NCI-H128 (cell line): Measurements from ENCODE around the gene ZNF684.
"Not testable (repeated sequence)": the region's sequence is repeated elsewhere in the genome, so short reads cannot be mapped to it uniquely, and the experiment has no call there.

Source experiments
- DNase-seq: peaks from one replicate; lab custom pipeline; 2025; ENCODE audit not compliant: unreplicated experiment; lab: John Stamatoyannopoulos, UW

ZNF684 gene

DNA sequence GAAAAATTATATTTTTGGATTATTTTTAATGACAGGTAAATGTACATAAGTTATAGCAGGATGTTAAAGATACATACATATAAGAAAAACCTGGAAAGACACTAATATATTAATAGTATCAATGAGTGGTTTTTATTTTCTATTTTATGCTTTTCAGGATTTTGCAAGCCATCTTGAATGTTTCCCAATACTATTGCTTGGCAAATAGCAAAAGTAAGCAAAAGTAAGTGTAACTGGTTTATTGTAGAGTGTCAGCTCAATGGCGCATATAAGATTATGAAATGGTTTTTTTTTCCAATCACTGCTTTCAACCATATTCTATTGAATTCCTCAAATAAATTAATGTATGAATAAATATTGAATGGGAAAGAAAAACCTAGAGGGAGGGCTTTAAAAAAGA is 36.4 kb downstream of the ZNF684 start:
- DNase-seq: no peak

DNA sequence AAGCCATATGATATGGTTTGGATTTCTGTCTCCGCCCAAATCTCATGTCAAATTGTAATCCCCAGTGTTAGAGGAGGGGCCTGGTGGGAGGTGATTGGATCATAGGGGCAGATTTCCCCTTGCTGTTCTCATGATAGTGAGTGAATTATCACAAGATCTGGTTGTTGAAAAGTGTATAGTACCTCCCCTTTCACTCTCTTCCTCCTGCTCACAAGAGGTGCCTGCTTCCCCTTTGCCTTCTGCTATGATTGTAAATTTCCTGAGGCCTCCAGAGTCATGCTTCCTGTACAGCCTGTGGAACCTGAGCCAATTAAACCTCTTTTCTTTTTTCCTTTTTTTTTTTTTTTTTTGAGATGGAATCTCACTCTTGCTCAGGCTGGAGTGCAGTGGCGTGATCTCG is 43.4 kb downstream of the ZNF684 start:
- not testable (repeated sequence) for DNase-seq

DNA sequence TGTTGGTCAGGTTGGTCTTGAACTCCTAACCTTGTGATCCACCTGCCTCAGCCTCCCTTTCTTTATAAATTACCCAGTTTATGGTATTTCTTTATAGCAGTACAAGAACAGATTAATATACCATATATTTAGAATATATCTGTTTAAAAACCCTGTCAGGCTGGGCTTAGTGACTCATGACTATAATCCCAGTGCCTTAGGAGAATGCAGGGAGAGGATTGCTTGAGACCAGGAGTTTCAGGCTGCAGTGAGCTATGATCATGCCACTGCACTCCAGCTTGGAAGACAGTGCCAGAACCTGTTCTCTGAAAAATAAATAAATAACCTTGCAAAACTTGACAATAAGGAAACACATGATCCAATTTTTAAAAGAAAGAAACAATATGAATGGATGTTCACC is 43.9 kb downstream of the ZNF684 start:
- DNase-seq: no peak

DNA sequence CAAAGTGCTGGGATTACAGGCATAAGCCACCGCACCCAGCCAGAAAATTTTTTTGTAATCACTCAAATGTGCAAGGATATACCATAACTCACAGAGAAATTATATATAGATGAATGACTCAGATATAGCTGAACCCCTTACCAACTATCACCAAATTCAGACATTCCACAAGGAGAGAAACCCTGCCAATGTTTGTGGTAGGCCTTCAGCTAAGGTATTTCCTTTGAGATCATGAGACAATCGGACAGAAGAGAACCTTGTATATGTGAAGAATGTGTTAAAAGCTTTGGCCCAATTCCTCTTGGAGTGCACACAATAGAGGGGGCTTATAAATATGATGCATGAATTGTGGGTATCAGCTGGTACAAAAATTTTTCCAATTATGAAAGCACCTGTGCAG is 50.7 kb downstream of the ZNF684 start:
- DNase-seq: no peak

DNA sequence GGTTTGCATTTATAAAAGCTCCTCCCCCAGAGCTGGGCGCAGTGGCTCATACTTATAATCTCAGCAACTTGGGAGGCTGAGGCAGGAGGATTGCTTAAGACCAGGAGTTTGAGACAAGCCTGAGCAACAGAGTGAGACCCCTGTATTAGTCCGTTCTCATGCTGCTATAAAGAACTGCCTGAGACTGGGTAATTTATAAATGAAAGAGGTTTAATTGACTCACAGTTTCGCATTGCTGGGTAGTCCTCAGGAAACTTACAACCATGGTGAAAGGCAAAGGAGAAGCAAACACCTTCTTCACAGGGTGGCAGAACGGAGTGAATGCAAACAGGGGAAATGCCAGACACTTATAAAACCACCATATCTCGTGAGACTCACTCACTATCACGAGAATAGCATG is 52.5 kb downstream of the ZNF684 start:
- DNase-seq: no peak

DNA sequence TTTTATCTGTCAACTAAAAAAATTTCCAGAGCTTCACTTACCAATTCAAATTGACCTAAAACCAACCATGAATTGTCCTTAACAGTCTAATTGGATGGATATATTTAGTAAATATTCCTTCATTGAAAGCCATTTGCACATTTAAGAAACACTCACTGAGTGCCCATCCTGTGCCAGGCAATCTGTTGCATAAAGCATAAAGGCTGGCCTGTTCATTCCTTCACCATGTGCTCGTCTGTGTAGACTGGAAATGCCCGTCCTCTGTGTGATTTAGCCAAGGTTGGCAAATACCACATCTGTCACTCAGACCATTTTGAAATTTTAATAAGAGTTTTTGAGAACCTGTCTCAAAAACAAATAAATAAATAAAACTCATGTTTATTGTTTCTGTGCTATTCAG is 57.1 kb downstream of the ZNF684 start:
- no peak for DNase-seq

DNA sequence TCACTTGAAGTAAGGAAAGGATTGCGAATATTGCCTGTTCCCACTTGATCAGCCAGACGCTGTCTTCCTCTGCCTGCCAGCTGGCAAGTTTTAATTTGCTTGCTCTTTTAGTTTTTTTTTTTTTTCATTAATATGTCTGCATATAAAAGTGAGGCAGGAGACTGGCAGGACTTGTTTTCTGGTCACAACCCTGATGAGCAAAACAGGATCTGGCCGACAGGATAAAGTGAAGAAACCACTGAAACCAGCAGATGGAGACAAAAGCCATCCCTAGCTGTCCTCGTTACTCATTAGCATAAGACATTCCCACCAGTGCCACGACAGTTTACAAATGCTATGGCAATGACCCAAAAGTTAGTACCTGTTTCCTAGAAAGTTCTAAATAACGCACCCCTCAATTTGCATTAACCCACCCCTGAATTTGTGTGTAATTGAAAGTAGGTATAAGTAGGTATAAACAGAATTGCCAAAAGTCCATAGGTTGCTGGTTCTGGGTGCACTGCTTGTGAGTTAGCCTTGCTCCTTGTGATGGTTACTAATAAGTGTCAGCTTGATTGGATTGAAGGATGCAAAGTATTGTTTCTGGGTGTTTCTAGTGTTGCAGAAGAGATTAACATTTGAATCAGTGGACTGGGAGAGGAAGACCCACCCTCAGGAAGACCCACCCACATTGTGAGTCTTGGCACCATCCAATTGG is 60.8 kb downstream of the ZNF684 start:
- DNase-seq: no peak

DNA sequence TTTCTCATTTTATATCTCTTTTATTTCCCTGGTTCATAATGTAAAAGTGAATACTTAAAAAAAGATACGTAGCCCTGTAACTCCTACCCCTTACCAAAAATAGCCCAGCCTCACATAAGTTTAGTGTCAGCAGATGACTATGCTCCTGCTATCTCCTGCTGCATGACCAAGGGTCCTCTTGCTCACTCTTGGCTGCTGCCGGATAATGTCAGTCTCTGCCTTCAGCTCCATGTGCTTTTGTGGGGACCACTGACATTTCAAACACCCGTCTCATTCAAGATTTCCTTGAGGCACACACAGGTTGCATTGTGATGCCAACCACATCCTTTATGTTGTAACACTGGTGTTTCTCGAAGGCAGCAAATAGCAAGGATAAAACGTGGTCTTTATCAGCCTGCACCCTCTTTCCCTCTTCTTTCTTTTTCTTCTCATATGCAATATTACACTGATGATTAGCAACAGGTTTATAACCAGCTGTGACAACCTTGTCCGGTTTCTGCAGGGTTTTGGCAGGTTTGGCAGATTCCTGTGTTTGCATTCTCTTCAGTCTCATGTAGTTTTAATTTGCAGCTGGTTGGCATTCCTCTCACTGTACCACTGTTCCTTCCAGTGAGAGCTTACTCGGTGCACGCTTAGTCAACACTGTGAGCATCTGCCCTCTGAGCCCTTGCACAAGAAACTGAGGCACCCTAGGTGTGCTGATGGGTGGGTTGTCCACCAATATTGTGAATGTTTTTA is 62.2 kb downstream of the ZNF684 start:
- no peak for DNase-seq

DNA sequence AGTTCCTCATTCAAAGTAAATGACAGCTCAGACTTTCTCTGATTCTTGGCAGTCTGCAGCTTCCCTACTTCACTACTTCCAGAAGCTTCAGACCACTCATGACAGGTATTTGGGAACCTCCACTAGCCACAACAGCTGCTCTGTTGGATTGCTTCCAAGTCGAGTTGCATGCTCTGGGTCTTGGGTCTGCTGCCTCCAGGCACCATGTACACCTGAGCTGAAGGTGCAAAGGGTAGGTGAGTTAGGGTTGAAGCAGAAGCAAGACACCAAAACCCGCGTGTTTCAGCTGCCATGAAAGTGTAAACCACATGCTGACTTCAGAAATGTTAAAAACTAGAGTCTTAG is 62.7 kb downstream of the ZNF684 start:
- no peak for DNase-seq

DNA sequence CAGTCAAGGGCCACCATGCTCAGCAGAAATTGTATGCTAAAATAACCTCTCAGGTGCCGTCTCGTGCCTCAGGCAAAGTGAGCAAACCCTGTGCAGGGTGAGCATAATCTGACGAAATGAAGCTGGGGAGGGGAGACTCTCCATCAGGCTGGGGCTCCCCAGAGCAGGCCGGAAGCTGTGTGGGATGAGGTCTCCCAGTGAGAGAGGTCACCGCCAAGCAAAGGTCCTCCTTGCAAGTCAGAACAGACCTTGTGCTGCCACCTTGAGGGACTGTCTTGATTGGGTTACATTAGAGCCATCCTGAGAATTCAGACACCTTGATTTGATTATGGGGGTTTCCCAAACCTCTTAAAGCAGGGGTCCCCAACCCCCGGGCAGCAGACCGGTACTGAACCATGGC is 64.2 kb downstream of the ZNF684 start:
- no peak for DNase-seq
